Airway epithelial cell (primary cell): ENCODE results near the gene ATP6V0A4. TPM values are rescaled to one million over a fixed set of nuclear protein-coding genes. Genes with fewer than 3 reads are reported as not detected.

ENCODE experiments used
- total RNA-seq: library from RNA; depleted of rRNA; stranded (reverse); fragments of >200 nt; gene quantifications from 2 replicates; pipeline ENCODE4 v1.2.3, GENCODE V29; 2015

The ATP6V0A4 gene
- 0.21 and 0.23 TPM in 2 replicates for total RNA-seq

GRCh38 chr7:138797715-138798320 lies at the start of gene ATP6V0A4, which contains the start of gene TMEM213:
ATP6V0A4 (minus strand) TSS chr7:138798196; CDS start chr7:138771247, 26,949 bp downstream.
TMEM213 (plus strand) TSS chr7:138797994; CDS start chr7:138798105, 111 bp downstream.

GRCh38 chr7:138700857-138701536 lies 97.0 kb downstream of the ATP6V0A4 start, which contains the start of gene SVOPL:
SVOPL (minus strand) TSS chr7:138701362; CDS start chr7:138679045, 22,317 bp downstream.

Other genes starting within 250 kb of the ATP6V0A4 start
- 0.14 TPM in 1 of 2 replicates, not detected in the other for gene SVOPL, start 96.8 kb downstream of the ATP6V0A4 start, total RNA-seq
- not detected in 2 replicates for gene TMEM213, start 202 bp downstream of the ATP6V0A4 start, total RNA-seq
- 1.0 and 1.7 TPM in 2 replicates for gene KIAA1549, start 183.2 kb upstream of the ATP6V0A4 start, total RNA-seq
- 13.1 and 15.0 TPM in 2 replicates for gene ZC3HAV1L, start 237.8 kb upstream of the ATP6V0A4 start, total RNA-seq